Common myeloid progenitor, CD34-positive (primary cell): ENCODE results near the gene OR12D2.

Experiments used
- CTCF ChIA-PET: fragments of 350-600 bp; sonication (Branson Sonifier 250); formaldehyde crosslinking; loops from one replicate; lab custom pipeline; 2021; ENCODE audit warnings: antibody characterized with exemption; lab: Charles Lee
- POLR2A ChIA-PET: fragments of 350-600 bp; sonication (Branson Sonifier 250); formaldehyde crosslinking; loops from one replicate; lab custom pipeline; 2021; ENCODE audit warnings: antibody characterized with exemption; lab: Charles Lee
- DNase-seq, 3 donors: peaks; one replicate each; pipeline versions ENCODE4 v3.0.0 to v3.0.0-alpha.2; 2013
- H3K27ac ChIP-seq, 2 experiments: 1 replicate in 1 of 2; 2 replicates in 1 of 2; pipeline ENCODE4 v1.7.0; 2013; ENCODE audit warnings: inconsistent platforms in 2 of 2, low read length in 2 of 2, mild to moderate bottlenecking in 2 of 2, low read depth in 1 of 2, moderate library complexity in 1 of 2; ENCODE audit not compliant: severe bottlenecking in 2 of 2, insufficient read depth in 1 of 2, poor library complexity in 1 of 2
- H3K27me3 ChIP-seq, 5 experiments: replicated peaks in 2 of 5; 1 replicate in 3 of 5; 2 replicates in 2 of 5; pipeline versions ENCODE4 v1.6.1 to v1.7.0; 2013; ENCODE audit warnings: low read length in 4 of 5, mild to moderate bottlenecking in 2 of 5, moderate library complexity in 2 of 5, inconsistent platforms in 1 of 5; ENCODE audit not compliant: insufficient read depth in 5 of 5, control insufficient read depth in 4 of 5
- H3K36me3 ChIP-seq, 4 experiments: 1 replicate in 2 of 4; 2 replicates in 2 of 4; pipeline versions ENCODE4 v1.6.1 to v1.7.0; 2013; ENCODE audit warnings: low read length in 3 of 4, control low read depth in 1 of 4, mild to moderate bottlenecking in 1 of 4; ENCODE audit not compliant: control insufficient read depth in 4 of 4, insufficient read depth in 4 of 4
- H3K4me1 ChIP-seq, 4 experiments: 1 replicate in 3 of 4; 2 replicates in 1 of 4; pipeline versions ENCODE4 v1.6.1 to v1.7.1; 2013; ENCODE audit warnings: low read length in 3 of 4, mild to moderate bottlenecking in 3 of 4, control low read depth in 1 of 4, inconsistent platforms in 1 of 4, moderate library complexity in 1 of 4; ENCODE audit not compliant: control insufficient read depth in 4 of 4, insufficient read depth in 4 of 4; ENCODE audit errors: control extremely low read depth in 1 of 4
- H3K4me3 ChIP-seq, 7 experiments: 1 replicate in 4 of 7; 2 replicates in 3 of 7; pipeline versions ENCODE4 v1.5.1 to v1.7.0; 2013; ENCODE audit warnings: mild to moderate bottlenecking in 7 of 7, low read length in 6 of 7, moderate library complexity in 6 of 7, inconsistent platforms in 2 of 7, low read depth in 2 of 7, control low read depth in 1 of 7; ENCODE audit not compliant: insufficient read depth in 4 of 7, control insufficient read depth in 1 of 7; ENCODE audit errors: extremely low read depth in 1 of 7
- H3K9me3 ChIP-seq, 5 experiments: 1 replicate in 4 of 5; 2 replicates in 1 of 5; pipeline versions ENCODE4 v1.6.1 to v1.7.1; 2013; ENCODE audit warnings: low read length in 4 of 5, mild to moderate bottlenecking in 2 of 5, inconsistent platforms in 1 of 5, low read depth in 1 of 5, moderate library complexity in 1 of 5; ENCODE audit not compliant: control insufficient read depth in 4 of 5, insufficient read depth in 2 of 5; ENCODE audit errors: control extremely low read depth in 1 of 5
- WGBS: methylation state at CpG from one replicate; pipeline ENCODE4 v1.1.5; 2013; ENCODE audit not compliant: insufficient coverage; 5-methylcytosine and 5-hydroxymethylcytosine counted together

The OR12D2 gene

DNA sequence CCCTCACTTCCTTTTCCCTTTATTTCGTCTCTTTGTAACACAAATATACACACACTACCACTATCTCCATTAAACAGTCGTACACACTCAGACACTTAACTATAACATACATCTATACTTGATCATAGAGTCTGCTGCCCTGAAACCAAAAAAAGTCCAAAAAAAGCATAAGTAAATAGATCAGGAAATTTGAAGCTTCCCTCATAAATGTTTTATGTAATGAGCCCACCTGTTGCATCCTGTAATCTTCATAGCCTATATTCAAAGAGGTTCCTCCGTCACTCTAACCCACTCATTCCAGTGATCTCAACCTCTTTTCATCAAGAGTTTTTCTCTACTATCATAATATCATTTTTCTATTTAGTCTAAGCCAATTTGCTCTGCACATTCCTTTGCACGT is 6.9 kb upstream of the OR12D2 start:
- 100% methylated on average over 1 of the region's 4 CpGs for WGBS
- no peak for DNase-seq
- Histone ChIP-seq H3K27ac (no peak overlapping the region), H3K36me3 (no peaks in the 10 kb centered on the region), H3K27me3 (peaks cover 0 to 3% (median 0%) of the 10 kb centered on the region in 5 experiments), H3K9me3 (peaks cover 0 to 2% (median 0%) of the 10 kb centered on the region in 5 experiments), H3K4me1 (no peaks in the 10 kb centered on the region), H3K4me3 (no peak overlapping the region)
- ChIA-PET POLR2A (interaction anchor here (0.7 kb wide), 1 partner anchor 23 kb away, joined by 3 read pairs; no protein-coding TSS in a partner anchor), CTCF (no interaction called here)

DNA sequence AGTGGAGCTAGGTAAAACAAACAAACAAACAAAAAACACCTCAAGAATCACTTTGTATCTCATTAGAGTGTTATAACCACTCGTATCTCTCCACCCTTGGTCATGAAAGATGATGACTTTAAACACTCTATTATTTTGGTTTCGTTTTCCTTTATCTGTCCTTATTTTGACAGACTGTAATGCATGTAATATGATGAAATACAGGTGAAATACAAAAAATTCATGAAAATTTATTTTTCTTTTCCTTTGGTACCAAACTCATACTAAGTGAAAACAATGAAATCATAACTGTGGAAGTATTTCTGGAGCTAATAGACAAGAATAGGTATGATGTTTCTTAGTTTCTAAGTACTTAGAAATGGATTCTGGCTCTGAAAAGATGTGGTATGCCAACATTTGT is 4.1 kb downstream of the OR12D2 start:
- Histone ChIP-seq H3K4me3 (no peak overlapping the region), H3K27ac (no peak overlapping the region), H3K27me3 (peaks cover 0 to 16% (median 6%) of the 10 kb centered on the region in 5 experiments), H3K36me3 (no peaks in the 10 kb centered on the region), H3K9me3 (no peaks in the 10 kb centered on the region), H3K4me1 (no peaks in the 10 kb centered on the region)
- DNase-seq: no peak
- WGBS: no CpG with 5 or more reads among the region's 2 CpGs
- ChIA-PET CTCF (no interaction called here), POLR2A (no interaction called here)

DNA sequence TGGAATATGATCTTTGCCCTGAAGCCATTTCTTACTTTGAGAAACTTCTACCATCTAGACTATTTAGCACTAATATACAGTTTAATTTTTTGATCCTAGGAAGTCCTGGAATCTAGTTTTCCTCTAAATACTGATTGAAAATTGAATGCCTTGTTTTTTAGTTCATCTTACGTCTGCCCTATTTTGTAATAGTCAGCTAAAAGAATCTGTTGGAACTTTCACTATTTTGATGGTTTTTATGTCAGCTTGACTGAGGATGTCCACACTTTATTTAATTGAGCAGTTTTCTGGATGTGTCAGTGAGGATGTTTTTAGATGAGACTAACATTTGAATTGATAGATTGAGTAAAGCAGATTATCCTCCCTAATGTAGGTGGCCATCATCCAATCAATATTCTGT is 8.4 kb downstream of the OR12D2 start:
- no peaks in the 10 kb centered on the region for H3K4me1 ChIP-seq
- no peaks in the 10 kb centered on the region for H3K27me3 ChIP-seq
- no peaks in the 10 kb centered on the region for H3K36me3 ChIP-seq
- ChIA-PET CTCF (no interaction called here), POLR2A (no interaction called here)
- WGBS: no CpG with 5 or more reads among the region's 1 CpG
- no peak for DNase-seq
- no peak overlapping the region for H3K4me3 ChIP-seq
- no peak overlapping the region for H3K27ac ChIP-seq
- peaks cover 0 to 3% (median 0%) of the 10 kb centered on the region in 5 experiments for H3K9me3 ChIP-seq

DNA sequence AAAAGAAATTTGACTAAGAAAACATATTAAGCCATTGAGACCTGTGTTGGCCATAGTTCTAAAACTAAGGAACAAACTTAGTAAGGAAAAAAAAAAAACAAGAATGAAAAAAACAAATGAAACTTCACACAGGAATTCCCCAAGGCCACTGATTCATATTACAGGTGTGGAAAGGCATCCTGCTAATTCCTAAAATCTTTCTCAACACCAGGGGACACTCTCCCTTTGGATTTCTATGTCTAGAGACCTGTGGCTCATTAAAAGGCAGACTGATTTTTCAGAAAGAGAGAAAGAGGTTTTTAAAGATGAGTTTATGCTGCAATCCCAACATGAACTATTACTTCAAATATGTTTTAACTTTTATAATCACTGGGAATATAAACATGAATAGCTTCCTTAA is 19.2 kb downstream of the OR12D2 start, which contains the start of gene OR12D1:
OR12D1 (plus strand) TSS at position 341 of the 400 bp plus-strand sequence.
- peaks cover 0 to 2% (median 0%) of the 10 kb centered on the region in 5 experiments for H3K27me3 ChIP-seq
- H3K4me1 ChIP-seq: no peaks in the 10 kb centered on the region
- DNase-seq: no peak
- CTCF ChIA-PET: interaction anchor here (1.0 kb wide), 1 partner anchor 172 kb away, joined by 3 read pairs; no protein-coding TSS in a partner anchor
- POLR2A ChIA-PET: no interaction called here
- no peaks in the 10 kb centered on the region for H3K36me3 ChIP-seq
- H3K27ac ChIP-seq: no peak within 1 kb of the TSS
- peaks cover 0 to 13% (median 3%) of the 10 kb centered on the region in 5 experiments for H3K9me3 ChIP-seq
- H3K4me3 ChIP-seq: no peak within 1 kb of the TSS

DNA sequence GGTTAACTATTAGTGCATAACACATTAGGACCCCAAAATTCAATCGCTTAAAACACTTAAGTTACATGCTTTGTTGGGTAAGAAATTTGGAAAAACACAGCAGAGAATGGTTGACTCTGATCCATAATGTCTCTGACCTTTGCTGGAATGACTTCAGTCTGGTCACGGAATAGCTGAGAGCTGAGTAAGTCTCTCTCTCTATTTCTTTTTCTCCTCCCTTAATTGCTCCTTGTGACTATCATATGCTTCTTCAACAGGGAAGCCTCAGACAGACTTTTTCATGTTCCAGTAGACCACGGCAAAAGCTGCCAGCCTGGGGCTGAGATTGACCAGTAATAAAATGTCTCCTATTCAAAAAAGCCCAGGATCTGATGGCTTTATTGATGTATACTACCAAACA is 24.1 kb downstream of the OR12D2 start:
- POLR2A ChIA-PET: no interaction called here
- H3K27ac ChIP-seq: no peak overlapping the region
- H3K27me3 ChIP-seq: peaks cover 0 to 2% (median 0%) of the 10 kb centered on the region in 5 experiments
- CTCF ChIA-PET: no interaction called here
- H3K4me3 ChIP-seq: no peak overlapping the region
- H3K36me3 ChIP-seq: no peaks in the 10 kb centered on the region
- DNase-seq: no peak
- no CpG with 5 or more reads among the region's 3 CpGs for WGBS
- no peaks in the 10 kb centered on the region for H3K9me3 ChIP-seq
- no peaks in the 10 kb centered on the region for H3K4me1 ChIP-seq

DNA sequence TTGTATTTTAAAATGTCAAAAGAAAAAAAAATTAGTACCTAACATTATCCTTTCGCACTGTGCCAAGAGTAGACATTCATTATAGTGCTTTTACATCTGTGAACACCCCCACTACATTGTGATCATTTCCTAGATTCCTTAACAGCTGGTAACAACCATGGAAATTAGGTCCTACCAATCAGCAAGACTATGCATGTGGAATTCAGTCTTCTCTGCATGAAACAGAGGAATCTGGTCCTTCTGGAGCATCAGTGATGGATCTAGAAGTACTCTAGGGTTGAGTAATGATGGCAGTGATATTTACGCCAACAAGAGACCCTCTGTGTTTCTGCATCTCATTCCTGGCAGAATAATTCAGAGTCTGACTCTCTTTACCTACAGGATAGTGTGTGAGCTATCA is 28.7 kb downstream of the OR12D2 start:
- H3K27ac ChIP-seq: no peak overlapping the region
- CTCF ChIA-PET: interaction anchor here (0.8 kb wide), 1 partner anchor 226 kb away, joined by 3 read pairs; no protein-coding TSS in a partner anchor
- WGBS: 100% methylated on average over 1 of the region's 2 CpGs

DNA sequence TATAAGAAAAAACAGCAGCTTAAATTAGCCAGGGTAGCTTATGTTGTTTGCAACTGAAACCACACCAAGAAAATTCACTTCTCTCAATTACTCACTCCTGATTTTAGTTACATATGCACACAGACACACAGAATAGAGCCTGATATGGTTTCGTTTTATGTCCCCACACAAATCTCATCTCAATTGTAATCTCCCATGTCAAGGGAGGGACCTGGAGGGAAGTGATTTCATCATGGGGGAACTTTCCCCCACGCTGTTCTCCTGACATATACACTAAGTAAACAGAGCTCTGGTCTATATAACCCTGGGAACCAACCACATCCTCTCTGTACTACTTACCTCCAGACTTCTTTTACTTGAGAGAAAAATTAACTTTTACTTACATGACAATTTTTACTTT is 29.1 kb downstream of the OR12D2 start:
- ChIA-PET CTCF (interaction anchor here (0.8 kb wide), 1 partner anchor 225 kb away, joined by 3 read pairs; no protein-coding TSS in a partner anchor), POLR2A (no interaction called here)
- H3K4me1 ChIP-seq: no peaks in the 10 kb centered on the region
- WGBS: 17% methylated on average over 1 of the region's 2 CpGs
- H3K36me3 ChIP-seq: no peaks in the 10 kb centered on the region
- H3K27ac ChIP-seq: no peak overlapping the region
- peak in 2 of 3 donors; percentile 4 to 8 for DNase-seq
- H3K4me3 ChIP-seq: no peak overlapping the region
- H3K9me3 ChIP-seq: no peaks in the 10 kb centered on the region
- H3K27me3 ChIP-seq: no peaks in the 10 kb centered on the region

More for the DNA sequence above, 28.7 kb downstream of the OR12D2 start:
- Histone ChIP-seq H3K4me1 (no peaks in the 10 kb centered on the region), H3K9me3 (no peaks in the 10 kb centered on the region), H3K27me3 (no peaks in the 10 kb centered on the region), H3K4me3 (no peak overlapping the region), H3K36me3 (no peaks in the 10 kb centered on the region)
- POLR2A ChIA-PET: no interaction called here
- no peak for DNase-seq
